HG03039 (cell line): ENCODE data around the gene HSBP1L1.
"Not testable (repeated sequence)": the region's sequence is repeated elsewhere in the genome, so short reads cannot be mapped to it uniquely, and the experiment has no call there.

Experiments
- ATAC-seq: cut with Tn5 transposase; IDR thresholded peaks from one replicate; pipeline ENCODE4 v1.9.1; 2021; ENCODE audit warnings: mild to moderate bottlenecking, moderate library complexity; ENCODE audit not compliant: unreplicated experiment

Gene HSBP1L1

DNA sequence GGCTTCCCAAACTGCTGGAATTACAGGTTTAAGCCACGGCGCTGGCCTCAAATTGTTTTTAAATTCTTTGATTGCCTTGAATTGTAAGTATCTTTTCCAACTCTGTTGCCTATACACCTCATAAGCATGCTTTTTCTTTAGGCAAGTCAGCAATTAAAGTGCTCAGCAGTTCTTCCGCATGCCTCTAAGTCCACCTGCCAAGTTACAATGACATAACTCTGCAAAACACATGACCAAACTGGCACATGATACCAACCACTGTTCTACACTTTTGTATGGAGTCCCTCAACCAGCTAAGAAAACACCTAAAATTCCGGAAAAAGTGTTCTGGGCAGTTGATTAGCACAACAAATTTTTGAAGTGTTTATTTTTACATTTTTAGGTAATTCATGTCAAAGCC lies 18.8 kb downstream of the HSBP1L1 start:
- no peak for ATAC-seq

DNA sequence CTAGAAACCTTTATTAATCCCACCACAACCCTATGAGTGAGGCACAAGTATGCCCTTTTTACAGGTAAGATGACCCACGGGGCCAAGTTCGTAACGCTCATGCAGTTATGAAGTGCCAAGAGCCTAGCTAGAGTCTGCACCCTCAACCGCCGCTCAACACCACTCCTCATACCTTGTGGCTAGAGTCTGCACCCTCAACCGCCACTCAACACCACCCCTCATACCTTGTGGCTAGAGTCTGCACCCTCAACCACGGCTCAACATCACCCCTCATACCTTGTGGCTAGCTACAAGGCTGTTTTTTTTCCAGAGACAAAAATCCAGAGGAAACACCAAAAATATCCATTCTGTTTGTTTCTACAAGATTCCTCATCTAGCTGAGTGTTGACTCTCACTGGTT lies 19.4 kb downstream of the HSBP1L1 start:
- ATAC-seq = no peak

DNA sequence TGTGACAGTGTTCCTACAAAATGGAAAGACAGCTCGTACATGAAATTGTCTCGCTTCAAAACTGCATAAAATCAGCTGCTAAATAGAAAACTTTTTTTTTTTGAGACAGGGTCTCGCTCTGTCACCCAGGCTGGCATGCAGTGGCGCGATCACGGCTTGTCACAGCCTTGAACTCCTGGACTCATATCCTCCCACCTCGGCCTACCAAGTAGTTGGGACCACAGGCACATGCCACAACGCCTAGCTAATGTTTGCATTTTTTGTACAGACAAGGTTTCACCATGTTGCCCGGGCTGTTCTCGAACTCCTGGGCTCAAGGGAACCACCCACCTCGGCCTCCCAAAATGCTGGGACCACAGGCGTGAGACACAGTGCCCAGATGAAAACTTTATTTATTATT lies 20.7 kb downstream of the HSBP1L1 start:
- no peak for ATAC-seq

DNA sequence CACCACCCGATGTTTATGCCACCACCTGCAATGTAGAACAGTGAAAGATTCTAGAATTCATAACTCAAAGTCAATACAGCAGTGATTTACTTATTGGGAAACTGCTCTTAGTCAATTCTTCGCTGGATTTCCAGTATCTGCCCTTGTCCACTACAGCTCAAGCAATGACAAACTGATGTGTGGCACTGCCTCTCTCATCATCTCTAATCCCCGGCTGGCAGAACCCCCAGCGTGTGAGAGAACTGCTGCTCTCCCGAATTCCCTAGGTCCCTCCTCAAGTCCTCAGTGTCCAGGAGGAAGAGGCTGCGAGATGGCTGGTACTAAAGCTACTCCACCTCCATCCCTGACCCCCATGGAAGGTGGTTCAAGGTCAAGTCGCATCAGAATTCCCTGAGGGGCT lies 22.3 kb downstream of the HSBP1L1 start:
- ATAC-seq = no peak

DNA sequence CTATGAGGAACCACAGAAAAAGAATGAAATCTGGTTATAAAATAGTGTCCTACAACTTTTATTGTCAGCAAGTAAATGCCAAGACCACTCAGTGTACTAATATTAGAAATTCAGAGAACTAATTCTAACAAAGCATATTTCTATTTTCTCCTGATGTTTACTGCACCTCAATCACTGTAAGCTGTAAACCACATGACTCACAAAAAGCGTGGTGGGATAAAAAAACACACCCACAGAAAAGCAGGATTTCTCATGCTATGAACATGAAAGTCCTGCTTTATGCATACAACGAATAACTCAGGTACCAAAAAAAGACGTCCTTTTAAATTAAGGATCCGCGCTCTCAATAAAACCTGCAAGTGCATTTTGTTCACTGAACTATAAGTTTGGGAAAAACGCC lies 23.1 kb downstream of the HSBP1L1 start:
- ATAC-seq = no peak

DNA sequence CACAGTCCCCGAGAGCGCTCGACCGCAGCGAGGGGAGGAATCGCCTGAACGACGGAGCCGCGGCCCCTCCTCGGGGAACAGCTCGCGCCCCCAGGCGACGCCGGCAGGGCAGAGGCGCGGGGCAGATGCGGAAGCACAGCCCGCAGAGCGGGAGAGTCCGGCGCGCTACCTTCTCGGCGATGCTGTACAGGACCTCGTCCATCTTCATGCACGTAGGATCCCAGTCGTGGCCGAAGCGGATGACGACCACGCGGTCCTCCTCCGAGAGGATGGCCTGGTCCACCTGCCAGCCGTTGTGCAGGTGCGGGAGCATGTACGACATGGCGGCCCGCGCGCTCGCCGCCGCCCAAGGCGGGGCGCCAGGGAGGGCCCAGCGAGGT lies 23.6 kb downstream of the HSBP1L1 start:
- ATAC-seq = peak; percentile 50

DNA sequence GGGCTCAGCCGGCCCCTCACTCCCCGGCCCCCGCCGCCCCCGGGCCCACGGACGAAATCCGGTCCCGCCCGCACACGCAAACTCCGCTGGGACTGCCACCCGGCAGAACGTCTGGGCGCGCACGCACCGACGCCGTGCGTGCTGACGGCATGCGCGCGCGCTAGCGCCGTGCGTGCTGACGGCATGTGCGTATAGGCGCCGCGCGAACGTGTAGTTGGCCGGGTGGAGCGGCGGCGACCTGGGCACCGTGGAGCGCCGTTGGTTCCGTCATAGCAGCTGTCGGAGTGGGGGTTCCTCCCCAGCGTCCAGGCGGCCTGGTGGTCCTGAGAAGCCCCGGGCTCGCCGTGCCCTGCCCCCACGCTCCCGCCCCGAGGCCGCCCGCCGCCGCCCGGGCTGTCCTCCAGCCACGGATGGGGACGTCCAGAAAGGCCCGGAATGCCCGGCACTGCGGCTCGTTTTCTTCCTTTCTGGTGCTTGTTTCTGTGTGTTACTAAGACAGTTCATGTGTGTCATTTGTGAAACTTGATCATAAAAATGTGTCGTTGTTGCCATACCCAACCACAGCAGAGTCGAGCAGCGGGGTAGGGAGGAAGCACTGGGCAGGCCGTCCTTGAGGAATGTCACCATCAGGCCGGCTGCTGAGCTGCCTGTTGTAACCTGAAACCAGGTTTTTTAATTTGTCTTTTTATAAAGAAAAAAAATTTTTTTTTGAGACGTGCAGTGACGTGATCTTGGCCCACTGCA lies 24.2 kb downstream of the HSBP1L1 start, which contains the start of gene TXNL4A:
TXNL4A (minus strand) TSS at position 113 of the 744 bp plus-strand sequence. CDS start 171 bp downstream, outside the sequence.
- peak; percentile 98 for ATAC-seq

DNA sequence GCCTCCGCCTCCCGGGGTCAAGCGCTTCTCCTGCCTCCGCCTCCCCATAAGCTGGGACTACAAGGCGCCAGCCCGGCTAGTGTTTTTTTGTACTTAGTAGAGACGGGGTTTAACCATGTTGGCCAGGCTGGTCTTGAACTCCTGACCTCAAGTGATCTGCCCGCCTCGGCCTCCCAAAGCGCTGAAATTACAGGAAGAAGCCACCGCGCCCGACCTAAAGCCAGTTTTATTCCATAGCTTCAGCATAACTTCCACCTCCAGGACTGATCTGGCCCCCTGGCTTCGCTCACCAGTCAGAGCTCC lies 24.7 kb downstream of the HSBP1L1 start:
- no peak for ATAC-seq

DNA sequence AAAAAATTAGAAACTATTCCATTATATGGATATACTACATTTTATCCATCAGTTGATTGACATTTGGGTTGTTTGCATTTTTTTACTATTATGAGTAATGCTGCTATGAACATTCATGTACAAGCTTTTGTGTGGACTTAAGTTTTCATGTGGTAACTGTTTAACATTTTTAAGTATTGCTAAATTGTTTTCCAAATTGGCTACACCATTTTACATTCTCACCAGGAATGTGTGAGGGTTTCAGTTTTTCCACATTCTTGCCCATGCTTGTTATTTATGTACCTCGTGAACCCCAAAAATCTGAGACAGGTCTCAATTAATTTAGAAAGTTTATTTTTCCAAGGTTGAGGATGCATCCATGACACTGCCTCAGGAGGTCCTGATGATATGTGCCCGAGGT lies 27.1 kb downstream of the HSBP1L1 start:
- ATAC-seq = no peak

DNA sequence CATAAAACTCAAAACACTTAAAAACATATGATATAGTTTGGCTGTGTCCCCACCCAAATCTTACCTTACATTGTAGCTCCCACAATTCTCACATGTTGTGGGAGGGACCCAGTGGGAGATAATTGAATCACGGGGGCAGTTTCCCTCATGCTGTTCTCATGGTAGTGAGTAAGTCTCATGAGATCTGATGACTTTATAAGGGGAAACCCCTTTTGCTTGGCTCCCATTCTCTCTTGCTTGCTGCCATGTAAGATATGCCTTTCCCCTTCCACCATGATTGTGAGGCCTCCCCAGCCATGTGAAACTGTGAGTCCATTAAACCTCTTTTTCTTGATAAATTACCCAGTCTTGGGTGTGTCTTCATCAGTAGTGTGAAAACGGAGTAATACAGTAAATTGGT lies 35.3 kb downstream of the HSBP1L1 start:
- not testable (repeated sequence) for ATAC-seq

DNA sequence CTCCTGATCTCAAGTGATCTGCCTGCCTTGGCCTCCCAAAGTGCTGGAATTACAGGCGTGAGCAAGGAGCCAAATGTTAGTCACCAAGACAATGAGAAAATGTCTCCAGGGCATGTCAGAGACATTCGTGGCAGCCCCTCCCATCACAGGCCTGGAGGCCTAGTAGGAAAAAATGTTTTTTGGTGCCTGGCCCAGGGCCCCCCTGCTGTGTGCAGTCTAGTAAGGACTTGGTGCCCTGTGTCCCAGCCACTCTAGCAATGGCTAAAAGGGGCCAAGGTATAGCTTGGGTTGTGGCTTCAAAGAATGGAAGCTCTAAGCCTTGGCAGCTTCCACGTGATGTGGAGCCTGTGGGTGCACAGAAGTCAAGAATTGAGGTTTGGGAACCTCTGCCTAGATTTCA lies 36.4 kb downstream of the HSBP1L1 start:
- ATAC-seq = no peak

DNA sequence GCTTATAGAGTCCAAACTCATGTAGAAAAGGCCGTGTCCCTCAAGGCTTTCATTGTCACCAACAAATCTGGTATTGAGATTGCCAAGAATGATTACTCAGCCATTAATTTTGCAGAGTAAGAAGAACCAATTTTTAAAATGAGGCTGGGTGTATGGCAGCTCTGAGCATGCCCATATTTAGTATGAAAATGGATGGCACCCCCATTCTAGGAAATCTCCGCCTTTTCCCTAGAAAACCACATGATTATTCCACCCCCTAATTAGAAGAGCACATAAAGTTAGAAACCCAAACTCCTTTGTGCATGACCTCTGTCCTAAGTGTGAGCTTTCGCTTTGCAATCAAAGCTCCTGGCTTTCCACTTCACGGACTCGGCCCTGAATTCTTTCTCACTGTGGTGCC lies 38.0 kb downstream of the HSBP1L1 start:
- no peak for ATAC-seq

DNA sequence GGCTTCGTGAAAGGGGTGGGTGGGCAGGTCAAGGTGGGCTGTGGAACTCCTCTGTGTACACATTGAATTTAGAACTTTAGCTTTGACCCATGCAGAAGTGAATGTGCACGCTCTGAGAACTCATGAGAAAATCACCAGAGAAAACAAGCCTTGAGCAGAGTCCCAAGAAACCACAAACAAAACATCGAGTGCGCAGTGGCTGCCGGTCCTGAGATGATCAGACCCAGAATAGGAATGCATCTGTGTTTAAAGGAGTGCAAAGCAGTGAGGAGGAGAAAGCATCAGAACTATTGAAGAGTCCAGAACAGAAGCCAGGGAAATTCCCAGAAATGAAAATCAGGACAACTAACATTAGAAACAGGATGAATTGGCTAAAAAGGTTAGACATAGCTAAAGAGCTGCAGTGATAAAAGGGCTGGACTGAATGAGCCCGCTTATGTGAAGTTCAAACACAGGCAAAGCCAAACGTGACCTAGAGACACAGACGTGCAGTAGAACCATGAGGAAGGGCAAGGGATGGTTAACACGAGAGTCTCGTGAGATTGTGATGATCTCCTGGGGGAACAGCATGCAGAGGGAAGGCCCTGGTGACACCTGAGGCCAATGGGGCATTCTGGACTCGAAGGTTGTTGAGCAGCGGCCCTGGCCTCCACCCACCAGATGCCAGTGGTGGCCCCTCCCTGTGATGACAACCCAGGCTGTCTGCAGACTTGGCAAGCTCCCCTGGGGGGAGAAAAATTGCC lies 40.3 kb downstream of the HSBP1L1 start:
- ATAC-seq = no peak

DNA sequence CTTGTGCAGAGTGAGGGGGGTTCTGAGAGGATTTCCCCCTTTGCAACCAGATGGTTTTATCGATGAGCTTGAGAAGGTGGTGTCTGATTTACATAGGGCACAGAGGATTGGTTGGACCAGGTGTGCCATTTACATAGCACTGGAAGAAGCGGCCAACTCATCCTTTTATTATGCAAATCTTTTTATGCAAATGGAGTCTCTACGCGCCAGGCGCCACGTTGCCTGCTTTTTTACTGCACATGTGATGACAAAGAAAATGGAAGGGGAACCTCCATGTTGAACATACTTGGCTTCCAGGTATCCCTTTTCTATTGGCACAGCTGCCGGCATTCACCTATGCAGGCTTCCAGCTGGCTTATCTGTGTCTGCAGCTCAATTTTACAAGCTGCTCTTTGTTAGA lies 42.3 kb downstream of the HSBP1L1 start:
- ATAC-seq = no peak

DNA sequence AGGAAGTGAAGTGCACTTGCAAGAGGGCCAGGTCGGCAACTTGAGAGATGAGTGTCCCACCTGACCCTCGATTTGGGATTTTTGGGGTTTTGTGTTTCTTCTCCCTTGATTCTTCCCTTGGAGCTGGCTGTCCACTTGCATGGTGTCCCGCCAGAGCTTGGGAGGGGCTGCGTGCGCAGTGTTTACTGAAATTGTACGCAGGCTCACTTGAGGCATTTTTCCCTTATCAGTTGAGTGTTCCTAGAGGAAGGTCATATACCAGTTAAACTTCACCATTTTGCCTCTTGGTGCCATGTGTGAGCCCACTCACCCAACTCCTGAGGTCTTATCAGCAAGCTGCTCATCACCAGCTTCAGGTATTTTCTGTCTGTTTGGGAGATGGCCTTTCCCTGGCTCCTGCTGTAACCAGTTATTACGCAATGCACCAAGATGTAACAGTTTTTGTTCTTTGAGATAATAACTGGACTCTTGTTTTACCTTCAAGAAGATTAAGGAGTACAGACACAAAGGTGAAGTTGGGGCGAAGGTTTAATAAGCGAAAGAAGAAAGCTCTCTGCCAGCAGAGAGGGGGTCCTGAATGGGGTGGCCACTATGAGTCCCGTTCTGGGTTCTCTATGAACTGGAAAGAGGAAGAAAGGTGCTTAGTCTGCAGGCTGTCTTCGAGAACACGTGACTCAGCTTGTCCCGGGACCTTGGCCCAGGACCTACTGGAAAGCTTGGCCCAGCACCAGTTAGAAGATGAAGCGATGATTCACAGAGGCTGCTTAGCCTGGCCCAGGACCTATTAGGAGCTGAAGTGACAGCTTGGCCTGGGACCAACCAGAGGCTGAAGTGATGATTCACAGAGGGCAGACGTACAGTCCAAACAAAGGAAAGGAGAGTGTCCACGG lies 45.5 kb downstream of the HSBP1L1 start:
- no peak for ATAC-seq

DNA sequence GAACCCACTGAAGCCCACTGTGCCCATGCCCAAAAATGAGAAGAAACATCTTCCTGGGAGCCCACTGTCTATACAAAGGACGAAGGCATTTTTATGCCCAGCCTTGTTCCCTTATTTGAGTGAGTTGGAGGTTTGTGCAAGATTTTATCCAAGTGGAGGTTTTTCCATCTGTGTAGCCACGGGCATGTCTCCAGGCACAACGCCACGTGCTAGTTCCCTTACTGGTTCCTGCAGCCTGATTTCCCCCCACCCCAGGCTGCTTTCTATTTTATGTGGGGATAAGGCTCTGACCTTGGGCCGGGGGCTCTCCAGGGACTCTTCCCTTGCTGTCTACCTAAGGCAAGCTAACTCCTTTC lies 46.1 kb downstream of the HSBP1L1 start:
- ATAC-seq = no peak

DNA sequence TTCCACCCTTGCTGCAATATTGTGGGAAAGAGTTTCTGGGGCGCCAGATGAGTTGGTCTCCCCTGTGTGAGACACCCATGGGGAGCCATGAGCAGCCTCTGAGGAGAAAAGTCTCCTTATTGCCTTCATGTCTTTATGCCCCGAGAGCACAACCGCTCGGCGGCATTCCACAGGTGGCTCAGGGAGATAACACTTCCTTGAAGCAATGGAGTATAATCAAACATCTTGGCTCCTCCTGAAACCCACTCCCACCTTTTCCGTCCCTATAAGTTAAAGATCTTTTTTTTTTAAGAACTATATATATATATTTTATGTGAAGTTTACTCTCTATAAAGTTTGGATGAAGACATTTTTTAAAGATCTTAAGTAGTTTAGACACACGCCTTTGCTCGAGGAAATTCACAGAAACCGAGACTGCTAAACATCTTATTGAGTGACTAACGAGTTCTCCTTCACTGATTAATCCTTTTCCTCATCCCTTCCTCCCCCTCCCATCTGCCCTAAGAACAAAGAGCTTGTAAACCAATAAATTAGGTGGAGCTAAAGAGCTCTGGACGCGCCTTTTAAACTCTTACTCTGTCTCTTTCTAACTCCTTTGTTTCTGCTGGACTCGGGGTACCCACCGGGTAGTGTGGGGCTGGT lies 47.2 kb downstream of the HSBP1L1 start:
- ATAC-seq = not testable (repeated sequence)

DNA sequence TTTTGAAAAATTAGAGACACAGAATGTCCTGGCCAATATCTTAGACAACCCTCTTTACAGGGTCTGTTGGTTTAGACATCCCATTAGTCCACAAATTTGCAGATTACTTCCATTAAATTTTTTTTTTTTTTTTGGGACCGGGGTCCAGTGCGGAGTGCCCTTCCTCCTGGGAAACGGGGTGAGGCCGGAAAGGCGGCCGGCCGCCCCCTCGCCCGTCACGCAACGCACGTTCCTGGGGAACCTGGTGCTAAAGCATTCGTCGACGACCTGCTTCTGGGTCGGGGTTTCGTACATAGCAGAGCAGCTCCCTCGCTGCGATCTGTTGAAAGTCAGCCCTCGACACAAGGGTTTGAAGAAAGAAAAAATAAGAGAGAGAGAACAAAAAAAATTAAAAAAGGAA lies 48.3 kb downstream of the HSBP1L1 start:
- ATAC-seq = no peak
